Keratinocyte (primary cell): ENCODE measurements around the gene RFTN1. TPM values are rescaled to one million over a fixed set of nuclear protein-coding genes. Genes with fewer than 3 reads are reported as not detected.

Experiments
- DNase-seq: peaks from one replicate; pipeline ENCODE4 v3.0.0-alpha.2; 2011; ENCODE audit warnings: low read depth, missing footprints, low spot score
- FAIRE-seq: peaks from 2 replicates; lab custom pipeline; 2011; peaks lifted over from hg19 to GRCh38; lab: Jason Lieb, UNC
- H2AFZ ChIP-seq: 2 replicates; pipeline ENCODE4 v1.6.0; 2012; ENCODE audit warnings: low read length, control low read depth, inconsistent platforms; ENCODE audit not compliant: control insufficient read depth
- H3K27ac ChIP-seq: 2 replicates; pipeline ENCODE4 v1.5.1; 2011; ENCODE audit warnings: low read length; ENCODE audit not compliant: control insufficient read depth, insufficient read depth
- H3K27me3 ChIP-seq: 3 replicates; pipeline ENCODE4 v1.6.0; 2011; ENCODE audit warnings: low read length; ENCODE audit not compliant: control insufficient read depth, insufficient read depth; ENCODE audit errors: extremely low read depth
- H3K36me3 ChIP-seq, 2 experiments: 2 replicates in 1 of 2; 3 replicates in 1 of 2; pipeline ENCODE4 v1.5.1; 2011; ENCODE audit warnings: low read length in 2 of 2, mild to moderate bottlenecking in 1 of 2; ENCODE audit not compliant: control insufficient read depth in 2 of 2, insufficient read depth in 2 of 2; ENCODE audit errors: extremely low read depth in 1 of 2
- H3K4me1 ChIP-seq: 3 replicates; pipeline ENCODE4 v1.5.1; 2011; ENCODE audit warnings: low read length; ENCODE audit not compliant: control insufficient read depth, insufficient read depth; ENCODE audit errors: extremely low read depth
- H3K4me2 ChIP-seq: 3 replicates; pipeline ENCODE4 v1.6.0; 2011; ENCODE audit warnings: low read depth, low read length; ENCODE audit not compliant: control insufficient read depth, insufficient read depth; ENCODE audit errors: extremely low read depth
- H3K4me3 ChIP-seq, 3 experiments: fragments of 200-600 bp in 1 of 3; sonication (generic) in 1 of 3; 2 replicates in 2 of 3; 3 replicates in 1 of 3; pipeline ENCODE4 v1.5.1; 2011 to 2016; ENCODE audit warnings: low read length in 3 of 3, mild to moderate bottlenecking in 3 of 3, control low read depth in 2 of 3, inconsistent platforms in 1 of 3, low read depth in 1 of 3, mixed read lengths in 1 of 3, mixed run types in 1 of 3, moderate library complexity in 1 of 3; ENCODE audit not compliant: control insufficient read depth in 2 of 3, insufficient read depth in 2 of 3; ENCODE audit errors: extremely low read depth in 1 of 3
- H3K79me2 ChIP-seq: 2 replicates; pipeline ENCODE4 v1.6.0; 2012; ENCODE audit warnings: low read length; ENCODE audit not compliant: control insufficient read depth, insufficient read depth
- H3K9ac ChIP-seq: 3 replicates; pipeline ENCODE4 v1.6.0; 2011; ENCODE audit warnings: low read length; ENCODE audit not compliant: control insufficient read depth, insufficient read depth; ENCODE audit errors: extremely low read depth
- H3K9me1 ChIP-seq: 3 replicates; pipeline ENCODE4 v1.6.0; 2011; ENCODE audit warnings: low read length; ENCODE audit not compliant: control insufficient read depth, insufficient read depth; ENCODE audit errors: extremely low read depth
- H3K9me3 ChIP-seq: 2 replicates; pipeline ENCODE4 v1.5.1; 2012; ENCODE audit warnings: low read depth, low read length; ENCODE audit not compliant: control insufficient read depth
- H4K20me1 ChIP-seq: 3 replicates; pipeline ENCODE4 v1.6.0; 2011; ENCODE audit warnings: low read length; ENCODE audit not compliant: control insufficient read depth, insufficient read depth; ENCODE audit errors: extremely low read depth
- CTCF ChIP-seq, 3 experiments: IDR thresholded peaks in 1 of 3; conservative IDR thresholded peaks in 1 of 3; optimal IDR thresholded peaks in 1 of 3; 2 replicates in 2 of 3; 3 replicates in 1 of 3; pipeline versions ENCODE3 to v1.5.1; 2011; ENCODE audit warnings: low read length in 3 of 3, mild to moderate bottlenecking in 3 of 3, moderate library complexity in 2 of 3, control low read depth in 1 of 3, inconsistent platforms in 1 of 3; ENCODE audit not compliant: insufficient read depth in 2 of 3; ENCODE audit errors: extremely low read depth in 1 of 3
- EZH2 ChIP-seq: IDR thresholded peaks from one replicate; pipeline ENCODE4 v1.6.1; 2012; ENCODE audit warnings: inconsistent platforms, mild to moderate bottlenecking, low read length, moderate library complexity
- dilution Hi-C: fragments of 300-500 bp; cut with MboI; formaldehyde crosslinking; loops from one replicate; pipeline ENCODE4 v1.7.0; 2020; ENCODE audit warnings: low sequenced_read_pairs; ENCODE audit not compliant: extremely low pct_ligation_motif_present
- polyA plus RNA-seq, 5 experiments: library from polyadenylated mRNA; depleted of rRNA in 3 of 5; stranded (reverse) in 3 of 5; stranded (forward) in 1 of 5; unstranded in 1 of 5; fragments of >200 nt; gene quantifications; 1 replicate in 1 of 5; 2 replicates in 3 of 5; 3 replicates in 1 of 5; pipeline versions ENCODE4 v1.2.1 to v1.2.3, GENCODE V29; 2011 to 2012; ENCODE audit warnings: missing spikeins in 2 of 5, low read depth in 1 of 5, low replicate concordance in 1 of 5

The RFTN1 gene
- polyA plus RNA-seq, 1 donor (not counting 4 experiments of a cell fraction or from before 2014, with no cell fraction given): 18.0 TPM

GRCh38 chr3:16501376-16501775, 12.1 kb downstream of the RFTN1 start:
- H3K36me3 ChIP-seq: peaks cover 0 to 2% of the 10 kb centered on the region in 2 experiments
- no peaks in the 10 kb centered on the region for H4K20me1 ChIP-seq
- DNase-seq (no peak), FAIRE-seq (no peak)
- H3K79me2 ChIP-seq: no peaks in the 10 kb centered on the region
- H3K9ac ChIP-seq: no peak overlapping the region
- H2AFZ ChIP-seq: no peak overlapping the region
- no peaks in the 10 kb centered on the region for H3K27me3 ChIP-seq
- H3K4me3 ChIP-seq: no peak overlapping the region
- H3K27ac ChIP-seq: no peak overlapping the region
- dilution Hi-C loops: no loop called here
- H3K4me1 ChIP-seq: no peaks in the 10 kb centered on the region
- H3K4me2 ChIP-seq: no peak overlapping the region
- peaks cover 3% of the 10 kb centered on the region for H3K9me1 ChIP-seq
- H3K9me3 ChIP-seq: peaks cover 3% of the 10 kb centered on the region
- TF ChIP-seq EZH2: no peak
- no peak for TF ChIP-seq CTCF (optimal IDR thresholded peaks at IDR 0.05 in 1 of 3, IDR thresholded peaks at IDR 0.05 in 1 of 3, conservative IDR thresholded peaks at IDR 0.05 in 1 of 3; ENCODE audit: extremely low read depth in 1 of 3, insufficient read depth in 2 of 3, low read length in 3 of 3)

GRCh38 chr3:16500911-16501310, 12.6 kb downstream of the RFTN1 start:
- Histone ChIP-seq H3K9ac (no peak overlapping the region), H3K9me3 (peaks cover 3% of the 10 kb centered on the region), H3K36me3 (peaks cover 0 to 2% of the 10 kb centered on the region in 2 experiments), H4K20me1 (no peaks in the 10 kb centered on the region), H3K79me2 (no peaks in the 10 kb centered on the region), H3K4me1 (no peaks in the 10 kb centered on the region), H3K9me1 (peaks cover 3% of the 10 kb centered on the region), H3K4me2 (no peak overlapping the region), H3K27me3 (no peaks in the 10 kb centered on the region), H2AFZ (no peak overlapping the region), H3K27ac (no peak overlapping the region), H3K4me3 (no peak overlapping the region)
- DNase-seq (no peak), FAIRE-seq (no peak)
- TF ChIP-seq CTCF (optimal IDR thresholded peaks at IDR 0.05 in 1 of 3, IDR thresholded peaks at IDR 0.05 in 1 of 3, conservative IDR thresholded peaks at IDR 0.05 in 1 of 3; ENCODE audit: extremely low read depth in 1 of 3, insufficient read depth in 2 of 3, low read length in 3 of 3): no peak
- TF ChIP-seq EZH2: no peak
- dilution Hi-C loops: no loop called here
